ENCODE results near the gene SPATS2. TPM values are rescaled to one million over a fixed set of nuclear protein-coding genes. Genes with fewer than 3 reads are reported as not detected.
A peak's percentile ranks its signal among the peaks of the same experiment; 100 is the strongest.

Gene SPATS2
- polyA plus RNA-seq, 1 of the 3 experiments (the other 2 are of a cell fraction) = 72.9 TPM

GRCh38 chr12:49547090-49547690, 179.9 kb downstream of the SPATS2 start (continued):
- TF ChIP-seq REST (IDR thresholded peaks at IDR 0.05; ENCODE audit: low read depth, low read length) (no peak), FOXM1 (IDR thresholded peaks at IDR 0.05; ENCODE audit: low read depth) (no peak), ELF1 (IDR thresholded peaks at IDR 0.05) (no peak), SMC3 (IDR thresholded peaks at IDR 0.05; ENCODE audit: low read depth, low read length) (no peak)

GRCh38 chr12:49548481-49548821, 181.2 kb downstream of the SPATS2 start:
- no peak overlapping the region for H3K27ac ChIP-seq (ENCODE audit: low read depth in 2 of 2, low read length in 1 of 2)
- H3K9me2 ChIP-seq = no peaks in the 10 kb centered on the region
- no peak overlapping the region for H3K4me2 ChIP-seq
- no peak overlapping the region for H2AFZ ChIP-seq (ENCODE audit: low read depth)
- WGBS (ENCODE audit: low lambda C conversion rate) = 81% methylated on average over 4 of the region's 8 CpGs
- no peak overlapping the region for H3K4me3 ChIP-seq (ENCODE audit: low read depth in 2 of 2, low read length in 1 of 2)
- H3K27me3 ChIP-seq (ENCODE audit: insufficient read depth) = no peaks in the 10 kb centered on the region
- H3K4me1 ChIP-seq (ENCODE audit: control insufficient read depth in 1 of 2, insufficient read depth in 2 of 2, low read depth in 1 of 2, low read length in 1 of 2) = no peaks in the 10 kb centered on the region; a peak in 1 of 4 replicates
- no peak overlapping the region for H3K9ac ChIP-seq
- H4K20me1 ChIP-seq (ENCODE audit: insufficient read depth) = no peaks in the 10 kb centered on the region
- no peaks in the 10 kb centered on the region for H3K36me3 ChIP-seq (replicated peaks in 1 of 2; ENCODE audit: control insufficient read depth in 1 of 2, insufficient read depth in 2 of 2, low read length in 1 of 2)
- DNase-seq = peak; percentile 27
- peaks cover under 1% of the 10 kb centered on the region for H3F3A ChIP-seq (replicated peaks; ENCODE audit: insufficient read depth)
- CTCF ChIA-PET = no interaction called here
- TF ChIP-seq CHD2 (IDR thresholded peaks at IDR 0.05; ENCODE audit: low read length, partially characterized antibody) (no peak), JUND (IDR thresholded peaks at IDR 0.05) (no peak), IRF3 (IDR thresholded peaks at IDR 0.05; ENCODE audit: low read depth, low read length) (no peak), POLR2AphosphoS5 (IDR thresholded peaks at IDR 0.05; ENCODE audit: low read depth, low read length) (no peak), USF1 (IDR thresholded peaks at IDR 0.05; ENCODE audit: borderline replicate concordance, low read depth) (no peak)
- POLR2A ChIA-PET = no interaction called here
- no peaks in the 10 kb centered on the region for H3K9me3 ChIP-seq
- H3K79me2 ChIP-seq (ENCODE audit: insufficient read depth) = no peaks in the 10 kb centered on the region
